Hematopoietic multipotent progenitor cell treated with erythropoietin and hydrocortisone succinate and interleukin-3 and kit ligand, for 4 days (in vitro differentiated cells): Measurements from ENCODE around the gene MDFIC.
"Not testable (repeated sequence)": the region's sequence is repeated elsewhere in the genome, so short reads cannot be mapped to it uniquely, and the experiment has no call there.

ENCODE experiments used
- DNase-seq: peaks from one replicate; pipeline ENCODE4 v3.0.0-alpha.2; 2015

The MDFIC gene

GRCh38 chr7:114922026-114922651, at the start of gene MDFIC:
TSS of gene MDFIC (plus strand) at chr7:114922094. CDS start at chr7:114923034, 940 bp downstream.
- peak; percentile 58 for DNase-seq

GRCh38 chr7:114874170-114874569, 47.7 kb upstream of the MDFIC start:
- no peak for DNase-seq

GRCh38 chr7:114875186-114875585, 46.7 kb upstream of the MDFIC start:
- DNase-seq = no peak

- DNase-seq = no peak
These were observed 42.3 kb upstream of the MDFIC start for GRCh38 chr7:114879554-114879953.

- DNase-seq = no peak
These were observed 36.1 kb upstream of the MDFIC start for GRCh38 chr7:114885836-114886235.

GRCh38 chr7:114886241-114886640, 35.7 kb upstream of the MDFIC start:
- DNase-seq = no peak

GRCh38 chr7:114889116-114889515, 32.8 kb upstream of the MDFIC start:
- not testable (repeated sequence) for DNase-seq

GRCh38 chr7:114889646-114890285, 32.1 kb upstream of the MDFIC start:
- peak; percentile 13 for DNase-seq

- no peak for DNase-seq
These were observed 31.3 kb upstream of the MDFIC start for GRCh38 chr7:114890561-114890960.

GRCh38 chr7:114900127-114900526, 21.8 kb upstream of the MDFIC start:
- no peak for DNase-seq

GRCh38 chr7:114901771-114902170, 20.1 kb upstream of the MDFIC start:
- DNase-seq = no peak

GRCh38 chr7:114903131-114903530, 18.8 kb upstream of the MDFIC start:
- no peak for DNase-seq

- DNase-seq = no peak
These were observed 11.1 kb upstream of the MDFIC start for GRCh38 chr7:114910787-114911186.

GRCh38 chr7:114911411-114911810, 10.5 kb upstream of the MDFIC start:
- DNase-seq = no peak

- no peak for DNase-seq
These were observed 5.5 kb upstream of the MDFIC start for GRCh38 chr7:114916261-114916892.

GRCh38 chr7:114917211-114917839, 4.6 kb upstream of the MDFIC start:
- DNase-seq = no peak

GRCh38 chr7:114919587-114919986, 2.3 kb upstream of the MDFIC start:
- DNase-seq = no peak

GRCh38 chr7:114921631-114922025, 266 bp upstream of the MDFIC start:
- DNase-seq = peak; percentile 52

GRCh38 chr7:114922652-114923402, 933 bp downstream of the MDFIC start:
- DNase-seq = peak; percentile 73

- DNase-seq = no peak
These were observed 1.5 kb downstream of the MDFIC start for GRCh38 chr7:114923403-114923713.

- no peak for DNase-seq
These were observed 2.3 kb downstream of the MDFIC start for GRCh38 chr7:114924038-114924712.

- no peak for DNase-seq
These were observed 3.5 kb downstream of the MDFIC start for GRCh38 chr7:114925434-114925833.

- no peak for DNase-seq
These were observed 6.2 kb downstream of the MDFIC start for GRCh38 chr7:114928060-114928459.
